ENCODE measurements around the gene SENP7.
A peak's percentile ranks its signal among the peaks of the same experiment; 100 is the strongest.

Gene SENP7

DNA sequence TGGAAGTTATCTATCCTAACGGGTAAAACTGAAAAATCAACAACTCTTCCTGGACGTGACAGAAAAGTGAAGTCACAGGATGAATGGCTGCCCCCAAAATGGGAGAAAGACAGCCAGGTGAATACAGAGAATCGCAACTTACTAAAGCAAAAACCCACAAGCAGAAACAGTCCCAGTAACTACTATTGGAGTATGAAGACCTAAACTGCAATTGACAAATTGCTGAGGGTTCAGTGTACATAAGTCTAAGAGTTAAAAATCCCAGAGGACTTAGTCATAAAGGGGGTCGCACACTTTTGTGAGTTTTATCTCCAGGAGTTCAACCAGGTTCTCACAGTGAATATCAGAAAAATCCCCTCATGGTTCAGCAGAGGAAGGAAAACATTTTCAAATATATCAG is 135.8 kb downstream of the SENP7 start:
- TF ChIP-seq GATA1 (IDR thresholded peaks at IDR 0.05; ENCODE audit: low read depth, low read length) (no peak), POLR2A (IDR thresholded peaks at IDR 0.05; ENCODE audit: low read length) (no peak)
- no peak for DNase-seq

DNA sequence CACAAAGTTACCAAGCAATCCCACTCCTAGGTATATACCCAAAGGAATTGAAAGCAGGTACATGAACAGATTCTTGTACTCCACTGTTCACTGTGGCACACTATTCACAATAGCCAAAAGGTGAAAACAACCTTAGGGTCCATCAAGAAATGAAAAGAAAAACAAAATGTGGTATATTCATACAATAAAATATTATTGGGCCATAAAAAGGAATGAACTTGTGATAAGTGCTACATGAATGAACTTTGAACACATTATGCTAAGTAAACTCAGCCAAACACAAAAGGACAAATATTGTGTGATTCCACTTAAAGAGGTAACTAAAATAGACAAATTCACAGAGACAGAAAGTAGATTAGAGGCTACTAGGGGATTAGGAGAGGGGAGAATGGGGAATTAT is 137.4 kb downstream of the SENP7 start:
- DNase-seq, result no peak
- TF ChIP-seq GATA1 (IDR thresholded peaks at IDR 0.05; ENCODE audit: low read depth, low read length), result no peak
- TF ChIP-seq POLR2A (IDR thresholded peaks at IDR 0.05; ENCODE audit: low read length), result no peak

DNA sequence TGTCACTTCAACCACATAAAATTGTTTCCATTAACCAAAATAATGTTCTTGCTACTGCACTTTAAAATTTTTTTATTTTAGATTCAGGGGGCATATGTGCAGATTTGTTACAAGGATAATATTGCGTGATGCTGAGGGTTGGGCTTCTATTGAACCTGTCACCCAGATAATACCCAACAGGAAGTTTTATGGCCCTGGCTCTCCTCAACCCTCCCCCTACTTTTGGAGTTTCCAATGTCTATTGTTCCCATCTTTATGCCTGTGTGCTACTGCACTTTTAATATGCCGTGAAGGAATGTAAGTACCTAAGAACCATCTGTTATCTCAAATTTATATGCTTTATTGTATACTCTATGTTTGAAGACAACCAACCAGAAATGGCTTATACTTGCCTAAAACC is 150.6 kb downstream of the SENP7 start:
- no peak for DNase-seq
- TF ChIP-seq POLR2A (IDR thresholded peaks at IDR 0.05; ENCODE audit: low read length) (no peak), GATA1 (IDR thresholded peaks at IDR 0.05; ENCODE audit: low read depth, low read length) (no peak)

DNA sequence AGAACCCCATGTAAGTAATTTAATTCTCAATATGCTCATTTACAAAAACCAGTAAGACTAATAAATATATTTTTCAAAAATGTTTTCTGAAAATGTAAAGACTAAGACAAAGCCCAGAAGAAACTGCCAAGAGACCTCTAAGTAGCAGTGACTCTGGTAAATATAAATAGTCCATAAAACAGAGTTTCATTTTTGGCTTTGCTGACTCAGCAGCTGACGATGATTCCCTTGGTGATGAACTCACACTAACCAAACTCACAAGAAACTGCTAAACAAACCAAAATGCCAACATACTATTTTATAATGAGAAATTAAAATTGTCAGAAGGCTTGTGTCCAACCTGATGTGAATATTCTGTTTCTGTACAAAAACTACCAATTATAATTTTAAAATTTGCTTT is 161.2 kb downstream of the SENP7 start:
- TF ChIP-seq GATA1 (IDR thresholded peaks at IDR 0.05; ENCODE audit: low read depth, low read length) (no peak), POLR2A (IDR thresholded peaks at IDR 0.05; ENCODE audit: low read length) (no peak)
- DNase-seq, result peak; percentile 19 to 67

DNA sequence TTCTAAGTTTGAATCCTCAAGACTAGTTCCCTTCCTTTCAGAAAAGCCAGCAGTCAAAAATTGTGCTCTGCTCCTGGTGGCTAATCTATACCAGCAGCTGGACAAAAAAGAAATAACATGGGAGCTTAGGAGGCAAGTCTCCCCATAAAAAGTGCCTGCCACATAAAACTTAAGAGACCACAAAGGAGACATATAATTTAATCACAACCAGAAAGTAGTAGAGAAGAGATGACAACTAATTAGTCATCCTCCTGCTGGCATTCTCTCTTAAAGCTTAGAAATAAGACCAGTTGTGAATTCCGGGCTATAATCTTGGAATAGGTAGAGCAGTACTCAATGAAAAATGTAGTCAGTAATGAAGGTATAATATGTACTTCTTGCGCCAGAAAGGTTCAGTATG is 172.4 kb downstream of the SENP7 start:
- TF ChIP-seq GATA1 (IDR thresholded peaks at IDR 0.05; ENCODE audit: low read depth, low read length), result no peak
- TF ChIP-seq POLR2A (IDR thresholded peaks at IDR 0.05; ENCODE audit: low read length), result no peak
- DNase-seq, result no peak

DNA sequence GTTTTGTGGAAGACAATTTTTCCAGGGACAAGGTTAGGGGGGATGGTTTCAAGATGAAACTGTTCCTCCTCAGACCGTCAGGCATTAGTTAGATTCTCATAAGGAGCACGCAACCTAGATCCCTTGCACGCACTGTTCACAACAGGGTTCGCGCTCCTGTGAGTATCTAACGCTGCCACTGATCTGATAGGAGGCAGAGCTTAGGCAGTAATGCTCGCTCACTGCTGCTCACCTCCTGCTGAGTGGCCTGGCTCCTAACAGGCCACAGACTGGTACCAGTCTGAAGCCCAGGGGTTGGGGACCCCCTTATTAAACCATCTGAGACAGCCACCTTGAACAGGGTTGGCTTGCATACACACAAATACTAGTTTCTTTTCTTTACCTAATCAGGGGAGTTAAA is 179.1 kb downstream of the SENP7 start:
- no peak for TF ChIP-seq GATA1 (IDR thresholded peaks at IDR 0.05; ENCODE audit: low read depth, low read length)
- no peak for TF ChIP-seq POLR2A (IDR thresholded peaks at IDR 0.05; ENCODE audit: low read length)
- no peak for DNase-seq

DNA sequence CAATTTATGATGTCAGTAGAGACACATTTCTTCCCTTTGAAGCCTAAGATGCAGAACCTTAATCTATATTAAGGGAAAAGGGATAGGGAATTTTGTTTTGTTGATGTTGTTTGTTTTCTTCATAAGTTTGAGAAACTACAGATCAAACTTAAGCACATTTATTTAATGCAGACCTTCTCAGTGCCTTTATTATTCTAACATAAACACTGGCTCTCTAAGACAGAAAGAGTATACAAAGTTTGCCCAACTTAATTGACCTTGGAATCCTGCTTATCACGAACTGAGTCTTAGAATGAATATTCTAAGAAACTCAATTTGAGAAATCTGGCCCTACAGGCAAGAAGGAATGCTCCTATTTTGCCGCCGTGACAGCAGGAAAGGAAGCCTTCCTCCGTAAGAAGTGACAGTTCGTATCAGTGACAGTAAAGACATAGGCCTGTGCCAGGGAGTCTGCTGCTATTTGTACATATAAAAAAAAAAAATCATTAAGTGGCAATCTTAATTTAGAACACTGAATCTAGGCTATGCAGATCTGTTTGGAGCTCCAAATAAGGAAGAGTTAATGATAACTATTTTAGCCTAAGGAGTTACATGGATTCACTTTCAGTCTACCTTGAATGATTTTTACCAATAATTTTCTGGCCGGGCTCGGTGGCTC is 183.9 kb downstream of the SENP7 start:
- TF ChIP-seq POLR2A (IDR thresholded peaks at IDR 0.05; ENCODE audit: low read length) (no peak), GATA1 (IDR thresholded peaks at IDR 0.05; ENCODE audit: low read depth, low read length) (no peak)
- no peak for DNase-seq

DNA sequence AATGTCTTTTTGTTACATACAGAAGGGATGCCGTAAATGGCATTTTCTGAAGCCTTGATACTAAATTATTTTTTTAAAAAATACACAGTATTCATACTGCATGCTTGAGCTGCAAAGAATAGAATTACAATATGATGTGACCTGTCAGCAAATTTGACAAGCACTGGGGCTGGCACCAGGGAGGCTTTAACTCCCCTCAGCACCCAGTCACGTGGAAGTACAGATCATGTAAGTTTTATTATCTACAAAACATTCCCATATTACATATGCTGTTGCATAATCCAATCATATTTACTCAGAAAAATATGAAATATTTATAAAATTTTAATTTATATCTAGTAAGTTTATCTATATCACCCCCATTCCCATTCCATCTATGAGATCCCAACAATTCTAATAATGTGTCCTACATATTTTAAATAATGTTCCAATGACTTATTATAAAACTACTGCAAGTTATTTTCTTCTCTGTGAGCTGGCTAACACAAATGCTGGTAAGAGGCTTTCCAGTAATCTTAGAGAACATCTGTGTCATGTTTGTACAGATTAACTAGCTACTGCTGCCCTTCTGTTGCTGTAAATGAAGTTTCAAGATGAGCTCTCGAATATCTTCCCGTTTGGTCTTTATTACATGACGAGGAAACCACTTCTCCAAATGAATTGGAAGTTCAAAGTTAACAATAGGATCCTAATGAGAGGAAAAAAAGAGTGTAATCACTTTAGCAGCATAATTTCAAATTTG is 187.4 kb downstream of the SENP7 start:
- no peak for TF ChIP-seq POLR2A (IDR thresholded peaks at IDR 0.05; ENCODE audit: low read length)
- no peak for TF ChIP-seq GATA1 (IDR thresholded peaks at IDR 0.05; ENCODE audit: low read depth, low read length)
- DNase-seq, result peak; percentile 89 to 96

DNA sequence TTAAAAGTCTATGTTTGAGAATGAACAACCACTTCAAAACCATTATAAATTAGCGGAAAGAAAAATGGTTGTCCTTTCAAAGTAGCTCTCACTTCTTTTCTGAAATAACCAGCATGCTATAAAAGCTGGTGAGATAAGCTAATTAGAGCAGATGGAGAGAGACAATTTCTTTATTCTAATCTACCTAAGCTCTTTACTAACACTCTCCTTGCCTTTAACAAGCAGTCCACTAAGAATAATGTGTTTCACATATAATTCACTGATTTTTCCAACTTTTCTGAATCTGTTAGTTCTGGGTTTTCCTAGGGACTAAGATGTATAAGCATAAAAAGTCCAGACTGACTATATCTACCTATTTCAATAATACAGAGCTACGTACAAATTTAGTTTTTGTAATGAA is 192.5 kb downstream of the SENP7 start, which contains the start of gene IMPG2:
Gene IMPG2 (minus strand): TSS at position 101 of the 400 bp plus-strand sequence. CDS start 203 bp downstream, outside the sequence.
- DNase-seq, result no peak
- TF ChIP-seq POLR2A (IDR thresholded peaks at IDR 0.05; ENCODE audit: low read length) (no peak), GATA1 (IDR thresholded peaks at IDR 0.05; ENCODE audit: low read depth, low read length) (no peak)

DNA sequence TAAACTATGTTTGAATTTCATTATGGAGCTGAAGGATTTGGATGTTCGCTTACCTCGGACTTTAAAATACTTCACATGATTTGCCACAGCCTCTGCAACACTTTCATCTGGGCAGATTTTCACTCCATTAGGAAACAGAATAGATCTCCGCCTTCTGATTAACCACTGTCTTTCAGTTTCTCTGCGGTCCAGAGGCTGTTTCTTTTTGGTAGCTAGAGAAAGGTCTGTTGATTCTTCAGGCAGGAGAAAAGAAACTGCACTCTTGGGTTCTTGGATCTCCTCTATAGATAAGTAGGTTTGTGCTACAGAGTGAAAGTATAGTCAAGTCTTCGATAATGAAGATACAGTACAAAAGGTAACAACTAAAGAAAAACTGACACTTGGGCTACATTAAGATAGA is 193.5 kb downstream of the SENP7 start:
- TF ChIP-seq GATA1 (IDR thresholded peaks at IDR 0.05; ENCODE audit: low read depth, low read length) (no peak), POLR2A (IDR thresholded peaks at IDR 0.05; ENCODE audit: low read length) (no peak)

DNA sequence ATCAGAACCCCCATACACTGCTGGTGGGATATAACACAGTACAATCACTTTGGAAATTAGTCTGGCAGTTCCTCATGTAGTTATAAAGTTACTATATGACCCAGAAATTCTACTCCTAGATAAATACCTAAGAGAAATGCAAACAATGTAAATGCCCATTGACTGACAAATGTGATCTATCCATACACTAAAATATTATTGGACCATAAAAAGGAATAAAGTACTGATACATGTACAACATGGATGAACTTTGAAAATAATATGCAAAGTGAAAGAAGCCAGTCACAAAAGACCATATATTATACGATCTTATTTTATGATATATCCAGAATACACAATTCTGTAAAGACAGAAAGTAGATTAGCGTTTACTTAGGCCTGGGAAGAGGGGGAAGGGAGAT is 200.5 kb downstream of the SENP7 start:
- TF ChIP-seq POLR2A (IDR thresholded peaks at IDR 0.05; ENCODE audit: low read length), result no peak
- TF ChIP-seq GATA1 (IDR thresholded peaks at IDR 0.05; ENCODE audit: low read depth, low read length), result no peak
- no peak for DNase-seq

More for the DNA sequence above, 193.5 kb downstream of the SENP7 start:
- no peak for DNase-seq

DNA sequence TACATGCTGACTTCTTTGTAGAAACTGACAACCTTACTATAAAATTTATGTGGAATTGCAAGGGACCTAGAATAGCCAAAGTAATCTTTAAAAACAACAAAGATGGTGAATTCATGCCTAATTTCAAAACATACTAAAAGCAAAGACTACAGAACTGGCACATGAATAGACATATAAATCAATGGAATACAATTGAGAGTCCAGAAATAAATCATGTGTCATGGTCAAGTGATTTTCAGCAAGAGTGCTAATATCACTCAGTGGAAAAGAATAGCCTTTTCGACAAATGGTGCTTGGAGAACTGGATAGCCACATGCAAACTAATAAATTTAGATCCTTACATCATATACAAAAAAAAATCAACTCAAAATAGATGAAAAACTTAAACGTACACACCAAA is 201.3 kb downstream of the SENP7 start:
- TF ChIP-seq POLR2A (IDR thresholded peaks at IDR 0.05; ENCODE audit: low read length) (no peak), GATA1 (IDR thresholded peaks at IDR 0.05; ENCODE audit: low read depth, low read length) (no peak)
- DNase-seq, result no peak

DNA sequence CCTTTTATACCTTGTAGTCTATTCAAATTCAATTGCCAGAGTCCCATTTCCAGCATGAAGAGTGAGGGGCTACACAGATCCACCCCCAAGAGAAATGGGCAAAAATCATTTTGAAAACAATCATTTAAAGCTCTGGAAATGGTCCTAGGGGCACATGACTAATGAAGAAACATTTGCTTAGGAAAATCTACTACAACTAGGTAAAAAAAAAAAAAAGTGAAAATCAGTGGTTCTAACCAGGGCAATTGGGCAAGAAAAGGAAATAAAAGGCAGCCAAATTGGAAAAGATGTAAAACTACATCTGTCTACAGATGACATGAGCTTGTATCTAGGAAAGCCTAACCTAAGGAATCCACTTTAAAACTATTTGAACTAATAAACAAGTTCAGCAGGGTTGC is 202.0 kb downstream of the SENP7 start:
- no peak for TF ChIP-seq POLR2A (IDR thresholded peaks at IDR 0.05; ENCODE audit: low read length)
- no peak for TF ChIP-seq GATA1 (IDR thresholded peaks at IDR 0.05; ENCODE audit: low read depth, low read length)
- no peak for DNase-seq

DNA sequence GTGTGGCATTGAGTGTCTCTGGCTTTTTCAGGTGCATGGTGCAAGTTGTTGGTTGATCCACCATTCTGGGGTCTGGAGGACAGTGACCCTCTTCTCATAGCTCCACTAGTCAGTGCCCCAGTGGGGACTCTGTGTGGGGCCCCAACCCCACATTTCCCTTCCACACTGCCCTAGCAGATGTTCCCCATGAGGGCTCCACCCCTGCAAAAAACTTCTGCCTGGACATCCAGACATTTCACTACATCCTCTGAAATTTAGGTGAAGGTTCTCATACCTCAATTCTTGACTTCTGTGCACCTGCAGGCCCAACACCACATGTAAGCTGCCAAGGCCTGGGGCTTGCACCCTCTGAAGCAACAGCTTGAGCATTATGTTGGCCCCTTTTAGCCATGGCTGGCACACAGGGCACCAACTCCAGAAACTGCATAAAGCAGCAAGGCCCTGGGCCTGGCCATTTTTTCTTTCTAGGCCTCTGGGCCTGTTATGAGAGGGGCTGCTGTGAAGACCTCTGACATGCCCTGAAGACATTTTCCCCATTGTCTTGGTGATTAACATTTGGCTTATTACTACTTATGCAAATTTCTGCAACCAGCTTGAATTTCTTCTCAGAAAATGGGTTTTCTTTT is 204.8 kb downstream of the SENP7 start:
- DNase-seq, result peak; percentile 15 to 35

DNA sequence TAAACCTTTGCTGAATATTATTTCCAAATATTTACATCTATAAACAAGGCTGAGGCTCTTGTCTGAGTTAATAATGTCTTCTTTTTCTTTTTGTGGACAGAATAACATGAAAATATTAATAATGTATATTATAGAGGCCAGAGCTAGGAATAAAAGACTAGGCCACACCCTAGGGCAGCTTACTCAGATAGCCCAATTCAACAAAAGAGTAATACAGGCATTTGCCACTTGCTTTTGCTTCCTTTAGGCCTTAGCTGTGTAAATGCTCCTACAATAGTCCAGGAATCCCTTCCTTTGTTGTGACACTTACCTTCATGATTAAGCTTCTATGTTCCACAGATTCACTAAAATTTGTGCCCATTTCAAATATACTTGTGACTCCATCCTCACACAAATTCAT is 209.2 kb downstream of the SENP7 start:
- DNase-seq, result no peak
- TF ChIP-seq GATA1 (IDR thresholded peaks at IDR 0.05; ENCODE audit: low read depth, low read length) (no peak), POLR2A (IDR thresholded peaks at IDR 0.05; ENCODE audit: low read length) (no peak)
